HG03520 (cell line): Measurements from ENCODE around the gene SCD.
A peak's percentile ranks its signal among the peaks of the same experiment; 100 is the strongest.

Experiments used
- ATAC-seq: cut with Tn5 transposase; IDR thresholded peaks from one replicate; pipeline ENCODE4 v1.9.1; 2021; ENCODE audit warnings: mild to moderate bottlenecking, moderate library complexity; ENCODE audit not compliant: unreplicated experiment

The SCD gene

GRCh38 chr10:100339236-100339635 is 7.8 kb upstream of the SCD start:
- no peak for ATAC-seq

- ATAC-seq: no peak
These were observed 5.8 kb upstream of the SCD start for GRCh38 chr10:100340948-100341847.

- no peak for ATAC-seq
These were observed 4.9 kb upstream of the SCD start for GRCh38 chr10:100341953-100342626.

- no peak for ATAC-seq
These were observed 4.4 kb upstream of the SCD start for GRCh38 chr10:100342627-100342972.

GRCh38 chr10:100344241-100344788 is 2.7 kb upstream of the SCD start:
- ATAC-seq: no peak

- ATAC-seq: no peak
These were observed 1.3 kb upstream of the SCD start for GRCh38 chr10:100345570-100346330.

GRCh38 chr10:100346351-100346764 is 675 bp upstream of the SCD start:
- ATAC-seq: peak; percentile 50

- no peak for ATAC-seq
These were observed 649 bp downstream of the SCD start for GRCh38 chr10:100347568-100348195.

GRCh38 chr10:100348389-100348927 is 1.4 kb downstream of the SCD start:
- no peak for ATAC-seq

- ATAC-seq: no peak
These were observed 2.1 kb downstream of the SCD start for GRCh38 chr10:100349087-100349486.

GRCh38 chr10:100349672-100350071 is 2.6 kb downstream of the SCD start:
- no peak for ATAC-seq

- no peak for ATAC-seq
These were observed 4.0 kb downstream of the SCD start for GRCh38 chr10:100350914-100351485.

- no peak for ATAC-seq
These were observed 6.9 kb downstream of the SCD start for GRCh38 chr10:100353770-100354485.

GRCh38 chr10:100355086-100355485 is 8.1 kb downstream of the SCD start:
- no peak for ATAC-seq

GRCh38 chr10:100356067-100357017 is 9.3 kb downstream of the SCD start:
- ATAC-seq: no peak

GRCh38 chr10:100357059-100357858 is 10.2 kb downstream of the SCD start:
- ATAC-seq: no peak

- no peak for ATAC-seq
These were observed 12.0 kb downstream of the SCD start for GRCh38 chr10:100359030-100359432.
